PFSK-1 (cell line): ENCODE results near the gene CEP350.

Source experiments
- POLR2AphosphoS5 ChIP-seq: IDR thresholded peaks from 2 replicates; pipeline ENCODE4 v1.6.1; 2012; ENCODE audit warnings: low read depth, mild to moderate bottlenecking, control low read depth, low read length, moderate library complexity
- SIN3A ChIP-seq: IDR thresholded peaks from 2 replicates; pipeline ENCODE4 v1.6.1; 2012; ENCODE audit warnings: mild to moderate bottlenecking, low read length, moderate library complexity, borderline replicate concordance; ENCODE audit not compliant: insufficient read depth
- TAF1 ChIP-seq: IDR thresholded peaks from 2 replicates; pipeline ENCODE4 v1.6.1; 2012; ENCODE audit warnings: low read length, control low read depth, borderline replicate concordance; ENCODE audit not compliant: insufficient read depth
- TF ChIP-seq, protein P1 (sequence below), 2 experiments: IDR thresholded peaks; 2 replicates each; pipeline versions ENCODE4 v1.6.1 to v1.8.0; 2011 to 2012; ENCODE audit warnings: low read depth in 2 of 2, low read length in 2 of 2, control low read depth in 1 of 2, inconsistent platforms in 1 of 2, mild to moderate bottlenecking in 1 of 2, moderate library complexity in 1 of 2; ENCODE audit not compliant: insufficient read depth in 1 of 2

DNA sequence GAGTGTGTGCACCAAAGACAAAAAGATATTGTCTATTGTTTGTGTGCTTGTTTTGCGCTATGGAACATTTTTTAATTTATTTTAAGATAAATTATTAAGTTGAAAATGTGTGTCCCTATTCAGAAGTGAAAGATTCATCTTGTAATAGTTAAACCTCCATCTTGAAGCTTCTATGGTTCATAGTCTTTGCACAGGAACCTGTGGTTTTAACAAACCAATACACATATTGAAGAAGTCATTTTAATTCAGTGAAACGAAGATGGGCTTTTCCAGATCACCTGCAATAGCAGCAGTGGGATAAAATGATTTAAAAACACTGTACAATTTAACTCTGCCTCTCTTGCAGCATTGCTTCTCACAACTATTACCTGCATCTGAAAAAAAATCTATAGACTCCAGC is 157.5 kb downstream of the CEP350 start:
- TF ChIP-seq, protein P1, sequence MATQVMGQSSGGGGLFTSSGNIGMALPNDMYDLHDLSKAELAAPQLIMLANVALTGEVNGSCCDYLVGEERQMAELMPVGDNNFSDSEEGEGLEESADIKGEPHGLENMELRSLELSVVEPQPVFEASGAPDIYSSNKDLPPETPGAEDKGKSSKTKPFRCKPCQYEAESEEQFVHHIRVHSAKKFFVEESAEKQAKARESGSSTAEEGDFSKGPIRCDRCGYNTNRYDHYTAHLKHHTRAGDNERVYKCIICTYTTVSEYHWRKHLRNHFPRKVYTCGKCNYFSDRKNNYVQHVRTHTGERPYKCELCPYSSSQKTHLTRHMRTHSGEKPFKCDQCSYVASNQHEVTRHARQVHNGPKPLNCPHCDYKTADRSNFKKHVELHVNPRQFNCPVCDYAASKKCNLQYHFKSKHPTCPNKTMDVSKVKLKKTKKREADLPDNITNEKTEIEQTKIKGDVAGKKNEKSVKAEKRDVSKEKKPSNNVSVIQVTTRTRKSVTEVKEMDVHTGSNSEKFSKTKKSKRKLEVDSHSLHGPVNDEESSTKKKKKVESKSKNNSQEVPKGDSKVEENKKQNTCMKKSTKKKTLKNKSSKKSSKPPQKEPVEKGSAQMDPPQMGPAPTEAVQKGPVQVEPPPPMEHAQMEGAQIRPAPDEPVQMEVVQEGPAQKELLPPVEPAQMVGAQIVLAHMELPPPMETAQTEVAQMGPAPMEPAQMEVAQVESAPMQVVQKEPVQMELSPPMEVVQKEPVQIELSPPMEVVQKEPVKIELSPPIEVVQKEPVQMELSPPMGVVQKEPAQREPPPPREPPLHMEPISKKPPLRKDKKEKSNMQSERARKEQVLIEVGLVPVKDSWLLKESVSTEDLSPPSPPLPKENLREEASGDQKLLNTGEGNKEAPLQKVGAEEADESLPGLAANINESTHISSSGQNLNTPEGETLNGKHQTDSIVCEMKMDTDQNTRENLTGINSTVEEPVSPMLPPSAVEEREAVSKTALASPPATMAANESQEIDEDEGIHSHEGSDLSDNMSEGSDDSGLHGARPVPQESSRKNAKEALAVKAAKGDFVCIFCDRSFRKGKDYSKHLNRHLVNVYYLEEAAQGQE (IDR thresholded peaks at IDR 0.05; ENCODE audit: insufficient read depth in 1 of 2, low read depth in 2 of 2, low read length in 2 of 2) = no peak
- TF ChIP-seq POLR2AphosphoS5 (no peak), SIN3A (no peak), TAF1 (no peak)
